CD4-positive, CD25-positive, alpha-beta regulatory T cell (primary cell): Measurements from ENCODE around the gene PCBP3. TPM values are rescaled to one million over a fixed set of nuclear protein-coding genes. Genes with fewer than 3 reads are reported as not detected.
"Not testable (repeated sequence)": the region's sequence is repeated elsewhere in the genome, so short reads cannot be mapped to it uniquely, and the experiment has no call there.

Experiments used
- ATAC-seq, 2 donors: fragments of 150-1000 bp; cut with Tn5 transposase; one replicate each; pipeline ENCODE4 v1.10.0; 2021; ENCODE audit warnings: low read depth in 2 of 2, moderate number of reproducible peaks in 2 of 2, moderate library complexity in 1 of 2
- DNase-seq, 3 donors: peaks; one replicate each; pipeline versions ENCODE4 v3.0.0 to v3.0.0-alpha.2; 2012 to 2022; ENCODE audit warnings: mixed read lengths in 1 of 3
- H3K27ac ChIP-seq: one replicate; pipeline ENCODE4 v1.7.0; 2013; ENCODE audit warnings: mild to moderate bottlenecking, low read length; ENCODE audit not compliant: insufficient read depth, poor library complexity, severe bottlenecking
- H3K27me3 ChIP-seq: one replicate; pipeline ENCODE4 v1.7.0; 2013; ENCODE audit warnings: low read length; ENCODE audit not compliant: control insufficient read depth, insufficient read depth
- H3K36me3 ChIP-seq: one replicate; pipeline ENCODE4 v1.7.0; 2013; ENCODE audit warnings: mild to moderate bottlenecking, low read length, moderate library complexity; ENCODE audit not compliant: control insufficient read depth, insufficient read depth
- H3K4me1 ChIP-seq: 2 replicates; pipeline ENCODE4 v1.7.0; 2013; ENCODE audit warnings: mild to moderate bottlenecking, low read length; ENCODE audit not compliant: insufficient read depth, control insufficient read depth, poor library complexity, severe bottlenecking
- H3K4me3 ChIP-seq: one replicate; pipeline ENCODE4 v1.7.0; 2013; ENCODE audit warnings: low read depth, mild to moderate bottlenecking, low read length, moderate library complexity
- H3K9me3 ChIP-seq, 2 experiments: 1 replicate in 1 of 2; 2 replicates in 1 of 2; pipeline ENCODE4 v1.7.0; 2013; ENCODE audit warnings: low read length in 2 of 2, mild to moderate bottlenecking in 1 of 2, moderate library complexity in 1 of 2; ENCODE audit not compliant: control insufficient read depth in 2 of 2
- H3K27ac Mint-ChIP-seq, 3 donors: one replicate each; pipeline ENCODE4 v1.8.0; 2020 to 2022; ENCODE audit warnings: mild to moderate bottlenecking in 3 of 3, mixed read lengths in 3 of 3, moderate library complexity in 2 of 3
- H3K27me3 Mint-ChIP-seq: one replicate; pipeline ENCODE4 v1.8.0; 2022; ENCODE audit warnings: mild to moderate bottlenecking, mixed read lengths
- H3K36me3 Mint-ChIP-seq: one replicate; pipeline ENCODE4 v1.8.0; 2020; ENCODE audit warnings: mixed read lengths
- H3K4me1 Mint-ChIP-seq, 4 donors: one replicate each; pipeline ENCODE4 v1.8.0; 2020 to 2022; ENCODE audit warnings: mixed read lengths in 4 of 4, mild to moderate bottlenecking in 1 of 4
- H3K4me3 Mint-ChIP-seq, 4 donors: one replicate each; pipeline ENCODE4 v1.8.0; 2020 to 2022; ENCODE audit warnings: mild to moderate bottlenecking in 4 of 4, mixed read lengths in 4 of 4, moderate library complexity in 3 of 4
- H3K9me3 Mint-ChIP-seq, 7 donors: one replicate each; pipeline ENCODE4 v1.8.0; 2020 to 2022; ENCODE audit warnings: mixed read lengths in 7 of 7, mild to moderate bottlenecking in 3 of 7, moderate library complexity in 2 of 7
- polyA plus RNA-seq, 4 donors: library from polyadenylated mRNA; unstranded; fragments of 300-500 nt; fragmentation: Illumina TruSeq; gene quantifications; one replicate each; pipeline ENCODE4 v1.2.3, GENCODE V29; 2021
- total RNA-seq: library from RNA; stranded (reverse); gene quantifications from one replicate; pipeline ENCODE4 v1.2.3, GENCODE V29; 2022

The PCBP3 gene
- total and polyA plus RNA-seq, 5 donors from 2014 or later: 0.72 to 5.3 (median 2.3) TPM

- Histone ChIP-seq H3K27me3 (peaks cover 2% of the 10 kb centered on the region), H3K4me3 (no peak overlapping the region), H3K27ac (no peak overlapping the region), H3K36me3 (no peaks in the 10 kb centered on the region), H3K4me1 (no peaks in the 10 kb centered on the region), H3K9me3 (no peaks in the 10 kb centered on the region)
- Mint-ChIP-seq H3K27me3 (peaks cover 20% of the 10 kb centered on the region), H3K27ac (peak overlapping the region in 1 of 3 donors; percentile 37), H3K4me1 (peaks cover 0 to 4% (median 2%) of the 10 kb centered on the region in 4 donors), H3K36me3 (peaks cover 4% of the 10 kb centered on the region), H3K4me3 (no peak overlapping the region), H3K9me3 (no peaks in the 10 kb centered on the region)
- no peak for DNase-seq
- ATAC-seq: no peak
Measured at GRCh38 chr21:45850181-45850580, 206.7 kb downstream of the PCBP3 start.

- not testable (repeated sequence) for H3K27ac ChIP-seq, H3K4me1 Mint-ChIP-seq, H3K27me3 ChIP-seq, H3K27ac Mint-ChIP-seq, H3K9me3 ChIP-seq, H3K4me3 Mint-ChIP-seq, DNase-seq, ATAC-seq, H3K36me3 Mint-ChIP-seq, H3K4me1 ChIP-seq, H3K9me3 Mint-ChIP-seq, H3K4me3 ChIP-seq, H3K36me3 ChIP-seq
- H3K27me3 Mint-ChIP-seq: peaks cover 17% of the 10 kb centered on the region
Measured at GRCh38 chr21:45852386-45852785, 208.9 kb downstream of the PCBP3 start.

GRCh38 chr21:45852886-45853400, 209.4 kb downstream of the PCBP3 start:
- H3K27ac ChIP-seq: no peak overlapping the region
- H3K27ac Mint-ChIP-seq: no peak overlapping the region
- no peak overlapping the region for H3K4me3 ChIP-seq
- H3K9me3 Mint-ChIP-seq: no peaks in the 10 kb centered on the region
- H3K9me3 ChIP-seq: no peaks in the 10 kb centered on the region
- no peaks in the 10 kb centered on the region for H3K36me3 ChIP-seq
- peaks cover 0 to 4% (median 0%) of the 10 kb centered on the region in 4 donors for H3K4me1 Mint-ChIP-seq
- peaks cover 17% of the 10 kb centered on the region for H3K27me3 Mint-ChIP-seq
- peaks cover 2% of the 10 kb centered on the region for H3K27me3 ChIP-seq
- peaks cover 4% of the 10 kb centered on the region for H3K36me3 Mint-ChIP-seq
- H3K4me1 ChIP-seq: no peaks in the 10 kb centered on the region
- no peak overlapping the region for H3K4me3 Mint-ChIP-seq
- no peak for DNase-seq
- no peak for ATAC-seq

- no peaks in the 10 kb centered on the region for H3K9me3 ChIP-seq
- no peak overlapping the region for H3K27ac ChIP-seq
- peaks cover 17% of the 10 kb centered on the region for H3K27me3 Mint-ChIP-seq
- no peaks in the 10 kb centered on the region for H3K4me1 ChIP-seq
- H3K27me3 ChIP-seq: peaks cover 2% of the 10 kb centered on the region
- no peak overlapping the region for H3K4me3 ChIP-seq
- H3K27ac Mint-ChIP-seq: no peak overlapping the region
- peaks cover 4% of the 10 kb centered on the region for H3K36me3 Mint-ChIP-seq
- ATAC-seq (no peak), DNase-seq (no peak)
- H3K36me3 ChIP-seq: no peaks in the 10 kb centered on the region
- H3K9me3 Mint-ChIP-seq: no peaks in the 10 kb centered on the region
- peaks cover 0 to 4% (median 0%) of the 10 kb centered on the region in 4 donors for H3K4me1 Mint-ChIP-seq
- no peak overlapping the region for H3K4me3 Mint-ChIP-seq
Measured at GRCh38 chr21:45853703-45854342, 210.3 kb downstream of the PCBP3 start.

GRCh38 chr21:45854690-45855247, 211.2 kb downstream of the PCBP3 start:
- H3K27ac Mint-ChIP-seq: no peak overlapping the region
- Histone ChIP-seq H3K36me3 (no peaks in the 10 kb centered on the region), H3K27ac (no peak overlapping the region), H3K27me3 (peaks cover 2% of the 10 kb centered on the region), H3K4me3 (no peak overlapping the region), H3K9me3 (no peaks in the 10 kb centered on the region), H3K4me1 (no peaks in the 10 kb centered on the region)
- peaks cover 0 to 4% (median 0%) of the 10 kb centered on the region in 4 donors for H3K4me1 Mint-ChIP-seq
- ATAC-seq (no peak), DNase-seq (no peak)
- no peak overlapping the region for H3K4me3 Mint-ChIP-seq
- H3K36me3 Mint-ChIP-seq: peaks cover 4% of the 10 kb centered on the region
- H3K9me3 Mint-ChIP-seq: no peaks in the 10 kb centered on the region
- peaks cover 17% of the 10 kb centered on the region for H3K27me3 Mint-ChIP-seq

GRCh38 chr21:45855248-45855811, 211.8 kb downstream of the PCBP3 start:
- Histone ChIP-seq H3K4me3 (no peak overlapping the region), H3K36me3 (no peaks in the 10 kb centered on the region), H3K9me3 (no peaks in the 10 kb centered on the region), H3K4me1 (no peaks in the 10 kb centered on the region), H3K27ac (no peak overlapping the region), H3K27me3 (peaks cover 2% of the 10 kb centered on the region)
- no peaks in the 10 kb centered on the region for H3K9me3 Mint-ChIP-seq
- no peak overlapping the region for H3K27ac Mint-ChIP-seq
- DNase-seq (no peak), ATAC-seq (no peak)
- peaks cover 4% of the 10 kb centered on the region for H3K36me3 Mint-ChIP-seq
- H3K4me3 Mint-ChIP-seq: no peak overlapping the region
- peaks cover 17% of the 10 kb centered on the region for H3K27me3 Mint-ChIP-seq
- H3K4me1 Mint-ChIP-seq: peaks cover 0 to 4% (median 0%) of the 10 kb centered on the region in 4 donors

DNA sequence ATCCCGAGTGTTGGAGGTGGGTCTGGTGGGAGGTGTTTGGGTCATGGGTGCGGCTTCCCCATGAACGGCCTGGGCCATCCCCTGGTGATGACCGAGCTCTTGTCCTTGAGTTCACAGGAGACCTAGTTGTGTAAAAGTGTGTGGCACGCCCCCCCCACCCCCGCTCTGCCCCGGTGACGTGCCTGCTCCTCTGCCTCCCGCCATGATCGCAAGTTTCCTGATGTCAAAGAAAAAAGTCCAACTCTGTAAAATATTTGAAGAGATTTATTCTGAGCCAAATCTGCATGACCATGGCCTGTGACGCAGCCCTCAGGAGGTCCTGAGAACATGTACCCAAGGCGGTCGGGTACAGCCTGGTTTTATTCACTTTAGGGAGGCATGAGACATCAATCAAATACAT, 212.9 kb downstream of the PCBP3 start:
- Mint-ChIP-seq H3K9me3 (no peaks in the 10 kb centered on the region), H3K27ac (no peak overlapping the region), H3K4me3 (no peak overlapping the region), H3K36me3 (peaks cover 4% of the 10 kb centered on the region), H3K4me1 (peaks cover 0 to 4% (median 0%) of the 10 kb centered on the region in 4 donors), H3K27me3 (peaks cover 11% of the 10 kb centered on the region)
- H3K4me1 ChIP-seq: no peaks in the 10 kb centered on the region
- H3K9me3 ChIP-seq: no peaks in the 10 kb centered on the region
- no peak overlapping the region for H3K27ac ChIP-seq
- no peaks in the 10 kb centered on the region for H3K36me3 ChIP-seq
- H3K4me3 ChIP-seq: no peak overlapping the region
- DNase-seq (no peak), ATAC-seq (no peak)
- peaks cover 2% of the 10 kb centered on the region for H3K27me3 ChIP-seq
